Measurements from ENCODE around the gene PCNX4.

DNA sequence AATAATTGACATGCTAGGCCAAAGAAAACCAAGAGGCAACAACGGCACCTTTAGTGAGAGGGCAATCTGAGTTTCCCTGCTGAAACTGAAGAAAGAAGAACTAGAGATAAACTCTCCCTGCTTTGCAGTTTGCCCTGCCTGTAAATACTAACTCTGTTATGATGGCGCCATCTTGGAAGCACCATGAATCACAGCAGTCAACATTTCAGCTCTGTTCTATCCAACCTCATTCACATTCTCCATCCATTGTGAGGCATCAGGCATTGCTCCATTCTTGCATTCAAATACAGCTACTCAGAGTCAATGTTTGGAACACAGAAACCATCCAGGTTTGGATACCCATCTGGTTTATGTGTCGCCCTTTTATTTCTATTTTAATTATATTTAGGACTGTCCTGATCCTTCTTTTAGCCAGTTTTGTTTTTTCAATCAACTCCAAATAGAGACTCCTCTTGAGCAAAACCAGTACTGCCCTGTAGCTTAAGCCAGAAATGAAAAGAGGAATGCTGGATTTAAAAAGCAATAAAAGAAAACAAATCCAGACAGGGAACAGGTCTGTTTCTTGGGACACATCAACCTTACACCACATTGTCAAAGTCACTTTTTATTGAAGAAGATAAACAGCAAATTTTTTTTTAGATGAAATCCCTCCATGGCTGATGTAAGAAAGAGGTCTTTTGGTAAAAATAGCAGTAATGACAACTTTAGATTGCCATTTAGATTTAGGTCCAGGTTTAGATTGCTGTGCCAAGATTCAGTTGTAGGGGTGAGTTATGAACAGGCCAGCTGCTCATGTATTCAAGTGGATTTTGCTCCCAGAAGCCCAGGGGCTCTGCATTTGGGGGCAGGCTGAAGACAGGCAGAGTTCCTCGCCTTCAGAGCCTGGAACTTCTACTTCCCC is 124.0 kb downstream of the PCNX4 start:
- TF ChIP-seq EZH2 (IDR thresholded peaks at IDR 0.05; ENCODE audit: low read depth), result no peak
- TF ChIP-seq, protein P1, sequence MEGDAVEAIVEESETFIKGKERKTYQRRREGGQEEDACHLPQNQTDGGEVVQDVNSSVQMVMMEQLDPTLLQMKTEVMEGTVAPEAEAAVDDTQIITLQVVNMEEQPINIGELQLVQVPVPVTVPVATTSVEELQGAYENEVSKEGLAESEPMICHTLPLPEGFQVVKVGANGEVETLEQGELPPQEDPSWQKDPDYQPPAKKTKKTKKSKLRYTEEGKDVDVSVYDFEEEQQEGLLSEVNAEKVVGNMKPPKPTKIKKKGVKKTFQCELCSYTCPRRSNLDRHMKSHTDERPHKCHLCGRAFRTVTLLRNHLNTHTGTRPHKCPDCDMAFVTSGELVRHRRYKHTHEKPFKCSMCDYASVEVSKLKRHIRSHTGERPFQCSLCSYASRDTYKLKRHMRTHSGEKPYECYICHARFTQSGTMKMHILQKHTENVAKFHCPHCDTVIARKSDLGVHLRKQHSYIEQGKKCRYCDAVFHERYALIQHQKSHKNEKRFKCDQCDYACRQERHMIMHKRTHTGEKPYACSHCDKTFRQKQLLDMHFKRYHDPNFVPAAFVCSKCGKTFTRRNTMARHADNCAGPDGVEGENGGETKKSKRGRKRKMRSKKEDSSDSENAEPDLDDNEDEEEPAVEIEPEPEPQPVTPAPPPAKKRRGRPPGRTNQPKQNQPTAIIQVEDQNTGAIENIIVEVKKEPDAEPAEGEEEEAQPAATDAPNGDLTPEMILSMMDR (conservative IDR thresholded peaks at IDR 0.05), result no peak

Data from PC-9 (cell line).